K562 (cell line): ENCODE data around the gene BCAS3. TPM values are rescaled to one million over a fixed set of nuclear protein-coding genes. Genes with fewer than 3 reads are reported as not detected.

Experiments used
- ATAC-seq: fragments of 200-7000 bp; cut with Tn5 transposase; 3 replicates; pipeline ENCODE4 v1.9.1; 2020; ENCODE audit warnings: moderate library complexity
- BruUV-seq: library from RNA; stranded (reverse); fragments of 400-500 nt; replicated peaks from 2 replicates; lab custom pipeline; 2021; lab: Mats Ljungman, UMichigan
- CTCF ChIA-PET: fragments of 300-600 bp; formaldehyde crosslinking; extraction: SDS; loops from one replicate; lab custom pipeline; 2021; ENCODE audit warnings: low intra/inter-chr PET ratio; lab: Yijun Ruan, JAX
- POLR2A ChIA-PET: fragments of 300-600, 350-650 bp; sonication (Branson Sonifier 250); formaldehyde crosslinking; extraction: SDS; loops from one replicate; lab custom pipeline; 2021; ENCODE audit warnings: antibody characterized with exemption, inconsistent platforms; lab: Yijun Ruan, JAX
- DNase-seq, 4 experiments: peaks; one replicate each; pipeline versions ENCODE4 v3.0.0 to v3.0.0-alpha.2; 2011 to 2018; ENCODE audit warnings: low spot score in 3 of 4, mixed read lengths in 3 of 4; ENCODE audit errors: extremely low read depth in 1 of 4
- FAIRE-seq: peaks from 2 replicates; lab custom pipeline; 2011; peaks lifted over from hg19 to GRCh38; lab: Jason Lieb, UNC
- H2AFZ ChIP-seq: 2 replicates; pipeline ENCODE4 v1.6.0; 2011; ENCODE audit warnings: low read depth, low read length, control low read depth, inconsistent platforms
- H3K27ac ChIP-seq: fragments of 200-600 bp; 3 replicates; pipeline ENCODE4 v1.8.0; 2011; ENCODE audit warnings: low read depth, mild to moderate bottlenecking, control low read depth, inconsistent platforms, low read length, moderate library complexity, mixed read lengths; ENCODE audit errors: extremely low read depth
- H3K27me3 ChIP-seq, 2 experiments: fragments of 300-600 bp in 1 of 2; 2 replicates in 1 of 2; 3 replicates in 1 of 2; pipeline versions ENCODE4 v1.6.0 to v1.8.0; 2011; ENCODE audit warnings: inconsistent platforms in 2 of 2, low read length in 2 of 2, mild to moderate bottlenecking in 1 of 2, mixed read lengths in 1 of 2, moderate library complexity in 1 of 2; ENCODE audit not compliant: control insufficient read depth in 2 of 2, insufficient read depth in 2 of 2
- H3K36me3 ChIP-seq: fragments of 300-600 bp; 3 replicates; pipeline ENCODE4 v1.8.0; 2011; ENCODE audit warnings: mild to moderate bottlenecking, low read length, inconsistent platforms; ENCODE audit not compliant: control insufficient read depth, insufficient read depth
- H3K4me1 ChIP-seq, 2 experiments: fragments of 200-600 bp in 1 of 2; replicated peaks in 1 of 2; 2 replicates in 1 of 2; 3 replicates in 1 of 2; pipeline versions ENCODE4 v1.5.1 to v1.8.0; 2011; ENCODE audit warnings: inconsistent platforms in 2 of 2, low read length in 2 of 2, mild to moderate bottlenecking in 1 of 2, mixed read lengths in 1 of 2, moderate library complexity in 1 of 2; ENCODE audit not compliant: control insufficient read depth in 2 of 2, insufficient read depth in 2 of 2
- H3K4me2 ChIP-seq: 2 replicates; pipeline ENCODE4 v1.6.1; 2011; ENCODE audit warnings: low read length, control low read depth, inconsistent platforms, mixed read lengths; ENCODE audit not compliant: insufficient read depth
- H3K4me3 ChIP-seq: fragments of 200-600 bp; sonication (generic), shearing (Covaris generic); 2 replicates; pipeline ENCODE4 v1.5.1; 2016; ENCODE audit warnings: control low read depth, inconsistent platforms
- H3K79me2 ChIP-seq: fragments of 200-600 bp; 3 replicates; pipeline ENCODE4 v1.8.0; 2011; ENCODE audit warnings: low read length, inconsistent platforms; ENCODE audit not compliant: control insufficient read depth, insufficient read depth
- H3K9ac ChIP-seq, 2 experiments: 2 replicates each; pipeline versions ENCODE4 v1.6.0 to v1.6.1; 2011; ENCODE audit warnings: low read depth in 2 of 2, low read length in 2 of 2, control low read depth in 1 of 2, inconsistent platforms in 1 of 2, mild to moderate bottlenecking in 1 of 2, mixed read lengths in 1 of 2; ENCODE audit not compliant: insufficient read depth in 1 of 2
- H3K9me1 ChIP-seq: one replicate; pipeline ENCODE4 v1.6.0; 2011; ENCODE audit warnings: inconsistent platforms, mild to moderate bottlenecking, low read length, moderate library complexity; ENCODE audit not compliant: control insufficient read depth, insufficient read depth
- H3K9me3 ChIP-seq: replicated peaks from 2 replicates; pipeline ENCODE4 v1.5.1; 2011; ENCODE audit warnings: low read depth, low read length, inconsistent platforms; ENCODE audit not compliant: control insufficient read depth, insufficient read depth
- H4K20me1 ChIP-seq: replicated peaks from 2 replicates; pipeline ENCODE4 v1.6.1; 2011; ENCODE audit warnings: low read length, inconsistent platforms, mixed read lengths; ENCODE audit not compliant: control insufficient read depth, insufficient read depth
- CBX8 ChIP-seq: fragments of 200-600 bp; sonication (generic); IDR thresholded peaks from 2 replicates; pipeline ENCODE4 v1.6.1; 2012; ENCODE audit warnings: borderline replicate concordance, mixed run types, low read depth, mild to moderate bottlenecking, moderate library complexity, mixed read lengths, low read length, control low read depth, inconsistent platforms; ENCODE audit not compliant: poor library complexity, severe bottlenecking; ENCODE audit errors: extremely low read depth
- GABPA ChIP-seq: fragments of 200-800 bp; sonication (Bioruptor generic); conservative IDR thresholded peaks from 2 replicates; pipeline ENCODE4 v1.6.1; 2016; ENCODE audit warnings: low read depth, missing genetic modification characterization, missing compliant biosample characterization
- GATAD2A ChIP-seq: fragments of 450-650 bp; IDR thresholded peaks from 2 replicates; pipeline ENCODE4 v1.6.1; 2017
- KLF6 ChIP-seq: fragments of 250-450 bp; sonication (Bioruptor Pico); IDR thresholded peaks from 2 replicates; pipeline ENCODE4 v1.4.0; 2020; ENCODE audit warnings: mild to moderate bottlenecking, moderate library complexity, borderline replicate concordance
- MIER1 ChIP-seq: fragments of 450-650 bp; IDR thresholded peaks from 2 replicates; pipeline ENCODE4 v1.6.1; 2016; ENCODE audit warnings: antibody characterized with exemption, mild to moderate bottlenecking, low read depth
- MTA1 ChIP-seq: fragments of 450-650 bp; IDR thresholded peaks from 2 replicates; pipeline ENCODE4 v1.6.1; 2017; ENCODE audit warnings: borderline replicate concordance
- SIN3A ChIP-seq, 2 experiments: fragments of 150-350 bp in 1 of 2; IDR thresholded peaks; 2 replicates each; pipeline ENCODE4 v1.6.1; 2011 to 2016; ENCODE audit warnings: borderline replicate concordance in 2 of 2, low read depth in 2 of 2, low read length in 2 of 2, mild to moderate bottlenecking in 2 of 2, moderate library complexity in 2 of 2; ENCODE audit not compliant: control insufficient read depth in 1 of 2
- SOX6 ChIP-seq: fragments of 450-650 bp; IDR thresholded peaks from 2 replicates; pipeline ENCODE4 v1.6.1; 2014; ENCODE audit warnings: mild to moderate bottlenecking
- WGBS: fragments of 100-300 bp; shearing (Covaris generic); methylation state at CpG from one replicate; pipeline ENCODE4 v1.1.6; 2016; ENCODE audit warnings: low coverage, mixed read lengths; ENCODE audit not compliant: insufficient coverage; ENCODE audit errors: missing lambda C conversion rate; 5-methylcytosine and 5-hydroxymethylcytosine counted together
- in situ Hi-C: fragments of 300-500 bp; cut with MboI; formaldehyde crosslinking; loops from 4 replicates; pipeline ENCODE4 v1.15.0; 2018; ENCODE audit warnings: inconsistent platforms, mixed read lengths
- intact Hi-C: fragments of 100-400 bp; cut with micrococcal nuclease; formaldehyde crosslinking; loops from 2 replicates; pipeline ENCODE4 v1.14.2; 2022
- polyA plus RNA-seq, 8 experiments: library from polyadenylated mRNA; depleted of rRNA in 4 of 8; stranded (reverse) in 5 of 8; unstranded in 3 of 8; fragments of >200 nt; fragmentation: Nextera tagmentation in 2 of 8; fragmentation: Illumina TruSeq in 1 of 8; extraction: Ambion mirVana in 2 of 8; extraction: Trizol in 1 of 8; gene quantifications; 2 replicates each; pipeline versions ENCODE4 v1.2.1 to v1.2.3, GENCODE V29; 2011 to 2014; ENCODE audit warnings: inconsistent platforms in 1 of 8, missing spikeins in 1 of 8
- total RNA-seq, 7 experiments: library from RNA; depleted of rRNA in 6 of 7; stranded (reverse); fragments of >200 nt in 6 of 7; fragmentation: Illumina TruSeq in 2 of 7; extraction: Trizol in 2 of 7; gene quantifications; 2 replicates each; pipeline versions ENCODE4 v1.2.1 to v1.2.3, GENCODE V29; 2011 to 2021; ENCODE audit warnings: low replicate concordance in 1 of 7
- TF ChIP-seq, protein P1 (sequence below): fragments of 450-650 bp; IDR thresholded peaks from 2 replicates; pipeline ENCODE4 v1.6.1; 2017; ENCODE audit warnings: mild to moderate bottlenecking, moderate library complexity

Gene BCAS3
- total and polyA plus RNA-seq, 9 of the 15 experiments (the other 6 are each of a cell fraction or from before 2014, with no cell fraction given): 1.9 to 5.5 (median 3.5) TPM

DNA sequence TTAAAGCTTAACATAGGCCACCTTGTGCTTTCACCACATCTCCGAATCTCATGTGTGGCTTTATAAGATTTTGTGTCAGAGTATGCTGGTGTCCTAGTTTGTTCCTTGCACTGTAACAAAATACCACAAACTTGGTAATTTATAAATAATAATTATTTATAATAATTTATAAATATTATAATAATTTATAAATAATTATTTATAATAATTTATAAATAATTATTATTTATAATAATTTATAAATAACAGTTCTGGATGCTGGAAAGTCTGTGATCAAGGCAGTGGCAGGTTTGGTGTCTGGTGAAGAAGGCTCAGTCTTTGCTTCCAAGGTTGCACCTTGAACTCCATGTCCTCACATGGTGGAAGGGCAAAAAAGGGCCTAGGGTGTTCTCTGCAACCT lies 147.7 kb downstream of the BCAS3 start (continued):
- no peak for TF ChIP-seq MTA1
- no peak for TF ChIP-seq KLF6 (CRISPR knock-in tag)
- no peak for TF ChIP-seq MIER1
- TF ChIP-seq GATAD2A: no peak
- no peak for TF ChIP-seq SOX6

DNA sequence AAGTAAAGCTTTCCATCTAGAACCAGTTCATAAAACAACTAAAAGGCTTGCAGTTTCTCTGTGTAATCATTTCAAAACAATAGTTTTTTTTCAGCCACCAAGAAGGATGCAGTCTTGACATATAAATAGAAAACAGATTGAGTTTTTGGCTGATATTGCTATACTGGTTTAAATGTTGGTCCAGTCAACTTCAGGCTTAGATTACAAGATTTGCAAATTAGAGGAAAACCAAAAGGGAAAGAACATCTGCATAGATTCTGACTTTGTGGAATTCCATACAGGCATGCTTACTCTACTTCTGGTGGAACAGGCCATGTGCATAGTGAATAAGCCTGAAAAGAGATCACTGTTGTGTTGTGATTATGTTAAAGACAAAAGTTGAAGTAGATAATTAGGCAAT lies 150.3 kb downstream of the BCAS3 start:
- CTCF ChIA-PET: no interaction called here
- no TSS peak for BruUV-seq
- no peak for FAIRE-seq

DNA sequence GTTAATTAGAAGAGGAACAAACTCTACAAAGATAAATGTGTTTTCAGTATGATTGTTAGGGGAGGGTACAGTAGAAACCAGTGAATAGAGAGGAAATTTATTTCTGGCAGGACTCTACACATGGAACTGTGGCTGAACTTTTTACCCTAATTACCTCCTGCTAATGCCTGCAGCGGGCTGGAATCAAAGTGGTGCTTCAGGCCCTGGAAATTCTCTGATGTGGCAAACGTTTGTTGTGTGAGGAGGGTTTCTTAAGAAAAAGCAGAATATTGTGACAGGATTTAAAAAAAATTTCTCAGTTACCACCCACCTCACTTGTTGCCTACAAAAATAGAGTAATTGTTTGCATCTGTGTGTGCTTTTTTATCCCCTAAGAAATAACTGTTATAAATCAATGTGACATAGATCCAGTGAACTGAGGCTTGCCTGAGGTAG lies 154.5 kb downstream of the BCAS3 start:
- WGBS: 4% methylated on average over 2 of the region's 2 CpGs
- FAIRE-seq (no peak), DNase-seq (no peak), ATAC-seq (no peak)
- no peak overlapping the region for H3K27ac ChIP-seq
- ChIA-PET POLR2A (no interaction called here), CTCF (no interaction called here)
- no peak overlapping the region for H3K4me3 ChIP-seq
- H3K36me3 ChIP-seq: no peaks in the 10 kb centered on the region
- H3K27me3 ChIP-seq: peaks cover 0 to 6% of the 10 kb centered on the region in 2 experiments; a peak in 1 of 5 replicates
- H3K79me2 ChIP-seq: no peaks in the 10 kb centered on the region
- in situ Hi-C loops (no loop called here), intact Hi-C loops (no loop called here)
- H2AFZ ChIP-seq: no peak overlapping the region
- H3K9ac ChIP-seq: no peak overlapping the region
- H3K9me1 ChIP-seq: no peaks in the 10 kb centered on the region
- TF ChIP-seq, protein P1, sequence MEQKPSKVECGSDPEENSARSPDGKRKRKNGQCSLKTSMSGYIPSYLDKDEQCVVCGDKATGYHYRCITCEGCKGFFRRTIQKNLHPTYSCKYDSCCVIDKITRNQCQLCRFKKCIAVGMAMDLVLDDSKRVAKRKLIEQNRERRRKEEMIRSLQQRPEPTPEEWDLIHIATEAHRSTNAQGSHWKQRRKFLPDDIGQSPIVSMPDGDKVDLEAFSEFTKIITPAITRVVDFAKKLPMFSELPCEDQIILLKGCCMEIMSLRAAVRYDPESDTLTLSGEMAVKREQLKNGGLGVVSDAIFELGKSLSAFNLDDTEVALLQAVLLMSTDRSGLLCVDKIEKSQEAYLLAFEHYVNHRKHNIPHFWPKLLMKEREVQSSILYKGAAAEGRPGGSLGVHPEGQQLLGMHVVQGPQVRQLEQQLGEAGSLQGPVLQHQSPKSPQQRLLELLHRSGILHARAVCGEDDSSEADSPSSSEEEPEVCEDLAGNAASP: no peak
- TF ChIP-seq GABPA (no peak), CBX8 (peak; percentile 76)
- H3K4me2 ChIP-seq: no peak overlapping the region
- H3K9me3 ChIP-seq: no peaks in the 10 kb centered on the region
- no peaks in the 10 kb centered on the region for H3K4me1 ChIP-seq
- no TSS peak for BruUV-seq
- H4K20me1 ChIP-seq: no peaks in the 10 kb centered on the region

More for the DNA sequence above, 150.3 kb downstream of the BCAS3 start:
- no peaks in the 10 kb centered on the region for H3K36me3 ChIP-seq
- H3K27me3 ChIP-seq: peaks cover 1 to 6% of the 10 kb centered on the region in 2 experiments; a peak in 1 of 5 replicates
- intact Hi-C loops (no loop called here), in situ Hi-C loops (no loop called here)
- H3K4me3 ChIP-seq: no peak overlapping the region
- no peaks in the 10 kb centered on the region for H3K9me1 ChIP-seq
- no peak overlapping the region for H3K4me2 ChIP-seq
- no peak for DNase-seq
- H3K27ac ChIP-seq: no peak overlapping the region
- H2AFZ ChIP-seq: no peak overlapping the region
- H3K9me3 ChIP-seq: no peaks in the 10 kb centered on the region
- no peaks in the 10 kb centered on the region for H3K79me2 ChIP-seq
- H3K4me1 ChIP-seq: no peaks in the 10 kb centered on the region
- H4K20me1 ChIP-seq: no peaks in the 10 kb centered on the region
- no peak overlapping the region for H3K9ac ChIP-seq
- POLR2A ChIA-PET: no interaction called here
- no peak for ATAC-seq
- no peak for TF ChIP-seq SIN3A (IDR thresholded peaks at IDR 0.05; ENCODE audit: borderline replicate concordance in 2 of 2, control insufficient read depth in 1 of 2, low read depth in 2 of 2, low read length in 2 of 2)
